Measurements from ENCODE around the gene TIMP3.
"Not testable (repeated sequence)": the region's sequence is repeated elsewhere in the genome, so short reads cannot be mapped to it uniquely, and the experiment has no call there.

Gene TIMP3

DNA sequence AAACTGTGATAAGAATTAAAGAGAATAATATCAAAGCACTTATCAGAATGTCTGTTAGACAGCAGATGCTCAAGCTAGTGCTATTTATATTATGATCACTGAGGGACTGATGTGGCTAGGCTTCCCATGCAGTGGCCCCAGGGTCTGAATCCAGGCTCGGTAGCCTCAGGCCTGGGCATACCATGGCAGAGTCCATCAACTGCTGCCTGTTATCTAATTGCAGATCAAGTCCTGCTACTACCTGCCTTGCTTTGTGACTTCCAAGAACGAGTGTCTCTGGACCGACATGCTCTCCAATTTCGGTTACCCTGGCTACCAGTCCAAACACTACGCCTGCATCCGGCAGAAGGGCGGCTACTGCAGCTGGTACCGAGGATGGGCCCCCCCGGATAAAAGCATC, 57.5 kb downstream of the TIMP3 start:
- DNase-seq, result no peak

DNA sequence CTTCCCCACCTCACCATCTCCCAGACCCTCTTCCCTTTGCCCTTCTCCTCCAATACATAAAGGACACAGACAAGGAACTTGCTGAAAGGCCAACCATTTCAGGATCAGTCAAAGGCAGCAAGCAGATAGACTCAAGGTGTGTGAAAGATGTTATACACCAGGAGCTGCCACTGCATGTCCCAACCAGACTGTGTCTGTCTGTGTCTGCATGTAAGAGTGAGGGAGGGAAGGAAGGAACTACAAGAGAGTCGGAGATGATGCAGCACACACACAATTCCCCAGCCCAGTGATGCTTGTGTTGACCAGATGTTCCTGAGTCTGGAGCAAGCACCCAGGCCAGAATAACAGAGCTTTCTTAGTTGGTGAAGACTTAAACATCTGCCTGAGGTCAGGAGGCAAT, 58.2 kb downstream of the TIMP3 start:
- DNase-seq, result no peak

DNA sequence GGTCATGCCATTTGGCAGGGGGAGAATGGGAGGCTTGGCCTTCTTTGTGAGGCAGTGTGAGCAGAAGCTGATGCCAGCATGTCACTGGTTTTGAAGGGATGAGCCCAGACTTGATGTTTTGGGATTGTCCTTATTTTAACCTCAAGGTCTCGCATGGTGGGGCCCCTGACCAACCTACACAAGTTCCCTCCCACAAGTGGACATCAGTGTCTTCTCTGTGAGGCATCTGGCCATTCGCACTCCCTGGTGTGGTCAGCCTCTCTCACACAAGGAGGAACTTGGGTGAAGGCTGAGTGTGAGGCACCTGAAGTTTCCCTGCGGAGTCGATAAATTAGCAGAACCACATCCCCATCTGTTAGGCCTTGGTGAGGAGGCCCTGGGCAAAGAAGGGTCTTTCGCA, 59.8 kb downstream of the TIMP3 start:
- no peak for DNase-seq

DNA sequence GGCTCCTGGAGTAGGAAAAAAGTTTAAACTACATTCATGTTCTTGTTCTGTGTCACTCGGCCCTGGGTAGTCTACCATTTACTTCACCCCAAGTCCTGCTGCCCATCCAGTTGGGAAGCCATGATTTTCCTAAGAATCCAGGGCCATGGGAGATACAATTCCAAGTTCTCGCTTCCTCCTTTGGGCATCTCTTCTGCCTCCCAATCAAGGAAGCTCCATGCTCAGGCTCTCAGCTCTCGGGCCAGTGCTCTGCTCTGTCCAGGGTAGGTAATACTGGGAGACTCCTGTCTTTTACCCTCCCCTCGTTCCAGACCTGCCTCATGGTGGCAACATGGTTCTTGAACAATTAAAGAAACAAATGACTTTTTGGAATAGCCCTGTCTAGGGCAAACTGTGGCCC, 60.6 kb downstream of the TIMP3 start:
- no peak for DNase-seq

DNA sequence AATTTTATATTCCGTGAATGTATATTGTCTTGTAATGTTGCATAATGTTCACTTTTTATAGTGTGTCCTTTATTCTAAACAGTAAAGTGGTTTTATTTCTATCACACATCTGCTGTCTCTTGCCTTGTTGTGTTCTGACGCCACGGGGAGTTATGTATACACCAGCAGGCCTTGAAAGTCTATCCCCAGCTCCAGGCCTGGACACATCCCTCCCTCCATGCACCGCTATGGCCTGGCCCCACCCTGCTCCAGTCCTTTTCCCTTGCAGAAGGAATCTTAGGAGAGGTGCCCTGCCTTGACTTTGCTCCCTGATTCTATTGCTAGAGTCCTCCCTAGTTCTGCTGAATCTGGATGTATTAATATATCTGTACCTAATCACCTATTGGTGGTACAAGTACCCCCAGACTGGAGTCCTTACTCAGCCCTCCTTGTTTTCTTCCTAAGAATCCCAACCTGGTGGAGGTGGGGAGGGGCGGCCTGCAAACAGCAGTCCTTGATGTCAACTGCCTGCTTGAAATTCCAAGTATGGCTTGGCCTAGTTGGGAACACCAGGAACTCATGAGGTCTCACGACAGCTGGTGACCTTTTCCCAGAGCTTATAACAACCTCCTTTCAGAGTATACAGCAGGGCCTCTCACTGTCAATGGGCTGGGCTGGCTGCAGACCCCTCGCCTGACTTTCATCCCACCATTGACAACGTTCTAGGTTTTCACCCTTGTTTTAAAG, 61.6 kb downstream of the TIMP3 start:
- DNase-seq, result no peak

DNA sequence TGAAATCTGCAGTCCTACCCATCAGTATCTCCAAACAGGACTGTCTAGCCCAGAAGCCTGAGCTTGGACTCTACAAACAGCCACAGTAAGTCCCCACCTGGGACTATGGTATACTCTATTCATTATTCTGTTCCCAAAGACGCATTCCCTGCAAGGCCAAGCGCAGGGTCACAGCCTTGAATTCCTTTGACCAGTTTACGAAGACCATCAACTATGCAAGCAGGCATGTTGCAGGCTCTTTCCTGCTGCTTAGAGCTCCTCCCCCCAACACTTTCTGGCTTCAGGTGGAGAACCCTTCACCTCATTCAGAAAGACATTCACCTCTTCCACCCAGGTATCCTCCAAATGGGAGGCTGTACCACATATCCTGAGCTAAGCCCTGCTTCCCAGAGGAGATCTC, 62.5 kb downstream of the TIMP3 start:
- no peak for DNase-seq

DNA sequence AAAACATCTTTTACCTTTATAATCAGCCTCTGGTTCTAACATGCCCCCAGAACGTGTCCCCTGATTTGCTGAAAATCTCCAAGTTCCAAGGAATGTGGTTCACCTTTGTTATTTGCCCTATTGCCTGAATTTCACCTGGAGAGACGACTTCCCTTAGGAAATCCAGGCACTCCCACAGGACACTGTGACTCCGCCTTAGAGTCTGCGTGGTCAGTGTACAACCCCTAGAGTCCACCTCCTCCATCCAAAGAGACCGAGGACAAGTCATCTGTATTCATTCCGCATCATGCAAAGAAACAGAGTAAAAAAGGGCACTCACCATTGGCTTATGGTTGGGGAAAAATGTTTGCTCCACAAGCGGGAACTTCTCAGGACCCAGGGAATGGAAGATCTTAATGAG, 63.1 kb downstream of the TIMP3 start:
- DNase-seq, result no peak

DNA sequence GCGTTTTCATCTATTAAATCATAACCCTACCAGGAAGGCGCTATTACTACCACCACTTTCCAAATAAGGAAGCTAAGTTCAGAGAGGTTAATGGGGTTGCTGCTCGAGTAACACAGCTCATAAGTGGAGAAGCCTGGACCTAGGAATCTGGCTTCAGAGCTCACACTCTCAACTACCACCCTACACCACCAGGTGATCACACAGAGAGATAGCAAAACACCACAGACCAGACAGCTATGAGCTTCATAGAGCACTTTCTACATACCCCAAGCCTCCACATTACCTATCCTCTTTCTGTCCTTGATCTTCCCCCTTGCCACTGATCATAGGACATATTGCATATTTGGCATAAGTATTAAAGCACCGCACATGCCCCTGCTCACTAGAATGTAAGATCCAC, 65.4 kb downstream of the TIMP3 start:
- DNase-seq, result no peak

DNA sequence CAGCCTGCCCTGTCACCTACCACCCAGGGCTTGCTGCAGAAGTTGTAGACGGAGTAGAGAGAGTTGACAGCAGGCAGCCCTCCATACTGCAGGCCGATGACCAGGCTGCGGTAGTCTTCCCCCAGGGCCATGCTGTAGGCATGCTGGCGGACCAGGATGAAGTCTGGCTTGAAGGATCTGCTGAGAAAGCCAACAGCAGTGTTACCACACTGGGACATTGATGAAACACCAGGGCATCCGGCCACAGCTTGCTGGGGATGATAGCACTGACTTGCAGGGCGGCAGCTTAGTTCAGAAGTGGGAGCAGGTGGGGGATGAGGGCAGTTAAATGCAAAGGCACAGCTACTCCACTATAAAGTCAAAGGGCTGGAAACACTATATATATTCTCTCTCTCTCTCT, 67.4 kb downstream of the TIMP3 start:
- DNase-seq, result no peak

DNA sequence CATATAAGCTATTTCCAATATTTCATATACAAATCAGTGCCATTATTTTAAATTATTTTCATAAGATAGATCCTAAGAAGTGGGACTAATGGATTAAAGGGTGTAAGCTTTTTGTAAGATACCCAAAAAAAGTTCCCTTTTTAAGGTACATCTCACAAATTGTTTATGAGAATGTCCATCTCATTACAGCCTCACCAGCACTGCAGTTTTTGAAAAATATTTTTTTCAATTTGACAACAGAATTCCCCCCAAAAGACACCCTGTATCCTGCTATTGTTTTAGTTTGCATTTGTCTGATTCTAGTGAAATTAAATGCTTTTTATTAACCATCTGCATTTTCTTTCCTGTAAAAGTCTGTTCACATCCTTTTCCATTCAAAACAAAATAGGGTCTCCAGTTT, 69.0 kb downstream of the TIMP3 start:
- no peak for DNase-seq

DNA sequence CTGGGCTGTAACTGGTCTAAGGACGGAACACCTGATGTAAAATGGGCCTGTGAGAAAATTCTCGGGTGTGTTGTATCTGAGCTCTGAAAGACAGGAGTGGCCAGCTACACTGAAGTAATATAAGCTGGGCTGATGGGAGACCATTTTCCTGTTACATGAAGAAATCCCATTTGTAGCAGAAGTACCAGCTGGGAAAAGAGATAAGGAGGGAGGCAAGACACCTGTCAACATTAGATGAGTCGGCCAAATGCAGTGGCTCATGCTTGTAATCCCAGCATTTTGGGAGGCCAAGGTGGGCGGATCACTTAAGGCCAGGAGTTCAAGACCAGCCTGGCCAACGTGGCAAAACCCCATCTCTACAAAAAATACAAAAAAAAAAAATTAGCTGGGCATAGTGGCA, 72.1 kb downstream of the TIMP3 start:
- DNase-seq, result not testable (repeated sequence)

DNA sequence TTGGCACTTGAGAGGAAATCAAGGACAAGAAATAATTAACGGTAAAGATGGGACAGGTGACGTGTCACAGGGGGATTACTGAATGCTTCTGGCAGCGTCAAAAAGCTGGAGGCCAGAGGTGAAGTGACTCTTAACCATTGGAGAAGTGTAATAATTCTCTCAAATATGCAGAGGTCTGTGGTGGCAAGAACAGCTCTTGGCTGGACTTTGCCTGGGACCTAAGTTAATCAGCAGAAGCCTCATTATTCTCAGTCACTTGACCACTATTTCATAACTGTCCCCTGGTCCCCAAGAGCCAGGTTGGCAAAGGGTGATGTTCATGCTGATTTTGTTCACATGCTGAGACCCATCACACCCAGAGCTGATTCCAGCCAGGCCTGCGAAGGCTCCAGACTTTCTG, 72.9 kb downstream of the TIMP3 start:
- DNase-seq, result no peak

DNA sequence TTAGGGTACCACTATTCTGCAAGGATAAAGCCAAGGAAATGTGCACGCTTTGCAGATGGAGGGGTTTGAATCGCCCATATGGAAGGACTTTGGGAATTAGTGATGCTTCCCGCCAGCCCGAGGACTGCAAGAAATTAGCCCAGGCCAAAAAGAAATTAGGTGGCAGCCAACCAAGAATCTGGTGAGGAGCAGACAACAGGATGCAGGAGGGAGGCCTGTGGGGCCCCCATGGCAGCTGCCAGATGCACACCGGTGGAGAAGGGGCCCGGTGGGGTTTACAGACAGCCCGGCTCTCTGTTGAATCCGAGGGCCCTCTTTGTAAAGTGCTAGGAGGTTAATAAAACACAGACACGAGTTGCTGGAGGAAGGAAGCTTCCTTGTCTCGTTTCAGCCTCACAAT, 73.5 kb downstream of the TIMP3 start:
- no peak for DNase-seq

DNA sequence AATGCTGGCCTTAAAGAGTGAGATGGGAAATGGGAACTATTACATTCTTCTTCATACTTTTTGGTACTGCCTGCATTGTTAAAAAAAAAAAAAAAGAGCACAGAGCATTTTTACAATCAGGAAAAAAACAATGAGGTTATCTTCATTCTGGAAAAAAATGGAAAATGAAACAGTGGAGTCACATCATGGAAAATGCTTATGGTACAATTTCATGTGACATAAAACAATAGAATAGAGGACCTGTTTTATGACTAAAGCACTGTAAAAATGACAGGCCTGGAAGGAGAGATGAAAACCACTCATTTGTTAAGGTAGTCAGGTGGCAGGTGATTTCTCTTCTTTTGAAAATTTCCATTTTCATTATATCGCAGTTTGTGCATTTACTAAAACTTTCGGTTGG, 75.0 kb downstream of the TIMP3 start:
- no peak for DNase-seq

DNA sequence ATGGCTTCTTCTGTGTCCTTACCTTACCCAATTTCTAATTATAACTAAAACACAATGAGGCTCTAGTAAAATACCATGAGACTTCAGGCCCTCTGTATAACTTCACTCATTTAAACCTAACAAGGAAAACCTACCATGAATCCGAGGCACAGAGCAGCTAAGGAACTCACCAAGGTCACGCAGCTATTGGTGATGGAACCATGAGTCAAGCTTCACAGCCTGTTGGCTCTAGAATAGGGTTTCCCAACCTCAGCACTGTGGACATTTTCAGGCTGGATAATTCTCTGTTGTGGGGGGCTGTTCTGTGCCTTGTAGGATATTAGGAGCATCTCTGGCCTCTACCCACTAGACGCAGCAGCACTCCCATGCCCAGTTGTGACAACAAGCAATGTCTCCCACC, 75.7 kb downstream of the TIMP3 start:
- no peak for DNase-seq

DNA sequence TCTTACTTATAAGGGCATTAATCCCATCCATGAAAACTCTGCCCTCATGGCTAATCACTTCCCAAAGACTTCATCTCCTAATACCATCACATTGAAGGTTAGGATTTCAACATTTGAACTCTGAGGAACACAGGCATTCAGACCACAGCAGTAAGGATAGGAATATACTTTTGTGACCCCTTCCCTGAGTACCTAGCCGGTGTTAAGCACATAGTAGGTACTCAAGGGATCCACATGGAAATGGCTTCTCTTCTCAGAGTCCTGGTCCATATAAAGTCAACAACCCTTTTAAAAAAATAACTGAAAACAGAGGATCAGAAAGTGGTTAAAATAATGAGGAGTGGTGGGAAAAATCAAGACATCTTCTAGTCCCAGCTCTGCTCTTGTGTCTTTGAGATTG, 78.0 kb downstream of the TIMP3 start:
- no peak for DNase-seq

DNA sequence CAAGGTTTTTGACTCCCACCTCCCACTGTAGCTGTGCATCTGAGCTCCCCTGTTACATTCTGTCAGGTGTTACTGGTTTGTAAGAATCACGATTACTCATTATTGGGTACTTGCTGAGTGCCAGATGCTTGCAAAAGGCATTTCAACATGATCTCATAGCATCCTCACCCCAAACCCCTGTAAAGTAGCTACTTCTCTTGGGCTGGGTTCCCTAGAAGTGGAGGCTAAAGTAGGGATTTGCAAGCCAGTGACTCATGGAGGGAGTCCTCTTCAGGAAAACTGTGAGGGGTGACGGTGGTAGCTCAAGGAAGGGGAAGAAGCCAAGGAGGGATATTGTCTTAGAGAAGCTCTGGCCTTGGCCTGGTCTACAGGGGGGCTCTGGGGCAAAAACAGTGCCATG, 78.6 kb downstream of the TIMP3 start:
- DNase-seq, result no peak

DNA sequence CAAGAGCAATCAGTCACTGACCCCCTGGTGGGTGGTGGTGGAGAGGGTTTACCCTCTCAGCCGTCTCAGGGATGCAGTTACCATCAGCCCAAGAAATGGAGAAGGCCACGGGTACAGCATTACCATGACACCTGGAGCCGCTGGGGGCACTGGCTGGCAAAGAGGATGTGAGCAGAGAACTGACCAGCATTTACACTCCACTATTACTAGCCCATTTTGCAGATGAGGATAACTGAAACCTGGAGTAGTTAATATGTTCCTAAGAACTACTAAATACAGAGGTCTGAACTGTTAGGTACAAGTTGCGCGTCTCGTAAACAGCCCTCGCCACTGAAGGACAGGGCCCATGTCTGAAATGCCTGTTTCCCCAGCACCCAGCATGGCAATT, 79.0 kb downstream of the TIMP3 start:
- DNase-seq, result no peak

DNA sequence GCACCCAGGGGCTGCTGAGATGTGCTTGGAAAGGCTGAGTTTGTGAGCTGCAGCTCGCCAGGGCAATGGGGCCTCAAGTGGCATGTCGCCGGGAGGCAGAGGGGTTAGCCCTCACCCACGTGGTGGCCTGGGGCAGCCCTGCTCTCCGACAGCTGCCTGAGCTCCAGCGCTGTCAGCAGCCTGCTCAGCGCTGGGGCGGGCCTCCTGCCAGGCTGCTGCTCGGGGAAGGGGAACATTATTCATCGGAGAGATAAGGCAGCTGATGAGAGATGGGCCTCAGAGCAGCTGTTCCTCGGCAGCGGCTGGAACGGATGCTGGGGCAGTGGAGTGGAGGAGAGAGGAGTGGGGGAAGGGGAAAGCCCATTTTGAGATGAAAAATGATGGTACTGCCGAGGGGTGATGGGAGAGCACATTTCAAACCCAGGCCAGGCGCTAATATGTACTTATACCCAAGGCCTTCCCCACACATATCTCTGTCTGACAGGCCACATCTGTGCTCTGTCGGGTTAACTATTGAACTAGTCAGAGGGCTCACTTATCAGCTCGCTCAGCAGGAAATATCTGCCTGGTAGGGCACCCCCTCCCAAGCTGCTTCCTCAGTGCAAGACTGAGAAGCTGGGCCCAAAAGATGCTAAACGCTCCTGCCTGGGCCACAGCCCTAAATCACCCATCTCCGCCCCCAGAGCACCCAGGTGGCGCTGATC, 79.5 kb downstream of the TIMP3 start:
- peak; percentile 30 for DNase-seq

DNA sequence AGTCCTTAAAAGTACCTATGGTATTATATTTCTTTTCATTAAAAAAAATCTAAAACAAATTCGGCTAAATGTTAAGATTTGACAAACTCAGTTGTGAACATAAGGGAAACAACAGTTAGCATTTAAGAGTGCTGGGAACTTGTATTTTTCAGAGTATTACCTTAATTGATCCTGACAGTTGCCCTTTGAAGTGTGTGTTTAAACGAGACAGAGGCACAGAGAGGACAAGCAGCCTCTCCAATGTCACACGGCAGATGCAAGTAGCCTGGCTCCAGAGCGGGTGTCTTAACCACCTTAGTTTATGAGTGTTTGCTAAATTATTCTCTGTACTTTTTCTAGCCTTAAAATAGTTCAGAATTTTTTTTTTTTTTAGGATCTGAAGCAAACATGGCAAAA, 80.9 kb downstream of the TIMP3 start:
- no peak for DNase-seq

DNA sequence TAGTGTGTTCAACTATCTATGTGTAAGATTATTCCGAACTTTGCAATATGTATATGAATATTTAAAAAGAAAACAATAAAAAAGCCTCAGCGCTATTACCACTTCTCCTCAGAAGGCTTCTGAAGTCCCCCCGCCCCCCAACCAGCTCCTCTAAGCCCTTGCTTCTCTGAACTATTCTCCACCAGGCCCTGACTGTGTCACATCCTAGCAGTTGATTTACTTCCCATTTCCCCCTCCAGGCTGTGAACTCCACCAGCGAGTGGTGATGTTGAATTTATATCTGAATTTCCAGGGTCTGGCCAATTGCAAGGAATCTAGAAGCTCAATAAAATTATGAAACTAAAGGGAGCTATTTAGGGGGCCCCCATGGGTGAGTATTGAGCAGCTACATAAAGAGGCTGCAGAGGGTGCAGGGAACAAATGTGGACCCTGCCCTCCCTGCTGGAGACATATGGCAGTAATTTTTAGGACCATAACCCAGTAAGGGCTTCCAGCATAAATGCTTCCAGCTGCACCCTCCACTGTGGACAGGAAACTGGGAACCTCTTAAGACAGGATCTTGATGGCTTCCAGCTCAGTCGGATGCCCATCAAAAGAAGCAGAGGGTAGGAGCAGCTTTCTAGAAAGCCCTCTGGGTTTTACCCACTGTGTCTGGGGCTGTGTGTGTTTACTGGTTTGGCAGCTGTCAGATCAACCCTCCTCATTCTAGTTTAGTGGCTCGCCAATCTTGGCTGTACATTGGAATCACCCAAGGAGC, 81.4 kb downstream of the TIMP3 start:
- DNase-seq, result no peak

DNA sequence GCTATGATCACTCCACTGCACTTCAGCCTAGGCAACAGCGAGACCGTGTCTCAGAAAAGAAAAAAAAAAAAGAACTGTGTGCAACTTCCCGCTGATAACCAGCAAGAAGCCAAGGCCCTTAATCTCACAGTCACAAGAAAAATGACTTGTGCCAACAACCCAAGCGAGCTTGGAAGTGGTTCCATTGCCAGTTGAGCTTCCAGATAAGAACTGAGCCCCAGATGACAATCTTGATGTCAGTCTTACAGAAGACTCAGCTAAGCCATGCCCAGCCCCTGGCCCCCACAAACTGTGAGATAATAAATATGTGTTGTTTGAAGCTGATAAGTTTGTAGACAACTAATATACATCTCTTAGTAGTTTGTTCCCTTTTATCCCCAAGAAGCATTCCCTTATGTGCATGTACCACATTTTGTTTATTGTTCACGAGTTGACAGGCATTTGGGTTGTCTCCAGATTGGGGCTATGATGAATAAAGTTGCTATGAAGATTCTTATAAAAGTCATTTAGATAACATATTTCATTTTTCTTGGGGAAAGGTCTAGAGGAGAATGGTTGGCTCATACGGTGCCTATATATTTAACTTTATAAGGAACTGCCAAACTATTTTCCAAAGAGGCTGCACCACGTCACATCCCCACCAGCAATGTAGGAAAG, 85.9 kb downstream of the TIMP3 start:
- no peak for DNase-seq

DNA sequence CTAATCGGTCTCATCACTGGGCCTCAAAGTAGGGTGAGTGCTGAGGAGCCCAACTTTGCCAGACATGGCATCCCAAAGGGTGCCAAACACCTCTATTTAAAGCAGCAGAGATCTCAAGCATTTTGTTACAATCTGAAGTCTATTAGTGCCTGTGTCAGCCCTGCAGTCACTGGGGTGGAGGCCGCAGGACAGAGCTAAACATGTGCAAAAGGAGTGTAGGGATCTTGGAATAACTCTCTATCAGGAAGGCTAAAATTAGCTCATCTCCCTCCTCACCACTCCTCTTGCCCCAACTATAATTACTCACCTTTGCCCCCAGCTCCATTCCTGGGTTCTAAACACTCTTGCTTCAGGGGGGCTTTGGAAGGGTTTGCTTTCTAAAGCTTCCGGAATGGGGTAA, 87.5 kb downstream of the TIMP3 start:
- DNase-seq, result no peak

DNA sequence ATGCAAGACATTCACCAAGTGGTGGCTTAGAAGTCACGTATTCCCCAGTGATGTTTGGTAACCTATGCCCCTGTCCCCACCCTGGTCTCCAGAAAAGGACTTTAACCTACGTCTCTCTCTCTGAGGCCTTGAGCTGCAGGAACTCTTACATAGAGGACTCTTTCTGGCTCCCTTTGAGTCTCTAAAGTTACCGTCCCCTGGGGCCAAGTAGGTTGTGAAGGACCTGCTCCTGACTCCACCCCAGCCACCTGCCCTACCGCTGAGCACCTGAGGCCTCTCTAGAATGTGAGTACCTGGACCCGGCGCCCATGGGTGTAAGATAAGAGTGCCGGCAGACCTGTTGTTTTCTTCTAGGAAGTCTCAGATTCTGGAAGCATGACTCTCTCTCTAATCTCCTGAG, 95.4 kb downstream of the TIMP3 start:
- DNase-seq, result no peak
